Suprapubic skin (tissue), 4 donors: Measurements from ENCODE around the gene GPR84. TPM values are rescaled to one million over a fixed set of nuclear protein-coding genes. Genes with fewer than 3 reads are reported as not detected.

Experiments used
- DNase-seq, 2 donors: peaks; one replicate each; pipeline ENCODE4 v3.0.0-alpha.2; 2019; ENCODE audit warnings: low spot score in 2 of 2
- H3K27ac ChIP-seq: fragments of 200-600 bp; sonication (generic); one replicate; pipeline ENCODE4 v1.5.1; 2019
- H3K27me3 ChIP-seq: fragments of 200-600 bp; sonication (generic); one replicate; pipeline ENCODE4 v1.5.1; 2019
- H3K36me3 ChIP-seq: fragments of 200-600 bp; sonication (generic); one replicate; pipeline ENCODE4 v1.5.1; 2019
- H3K4me1 ChIP-seq: fragments of 200-600 bp; sonication (generic); one replicate; pipeline ENCODE4 v1.5.1; 2019
- H3K4me3 ChIP-seq: fragments of 200-600 bp; sonication (generic); one replicate; pipeline ENCODE4 v1.5.1; 2019; ENCODE audit warnings: mild to moderate bottlenecking
- H3K9me3 ChIP-seq: fragments of 200-600 bp; sonication (generic); one replicate; pipeline ENCODE4 v1.5.1; 2019
- CTCF ChIP-seq, 2 donors: fragments of 200-600 bp in 1 of 2; fragments of 450-650 bp in 1 of 2; sonication (generic) in 1 of 2; IDR thresholded peaks; one replicate each; pipeline ENCODE4 v1.5.1; 2016 to 2019; ENCODE audit warnings: antibody characterized with exemption in 2 of 2, mild to moderate bottlenecking in 1 of 2, moderate library complexity in 1 of 2
- EP300 ChIP-seq: sonication (generic); formaldehyde crosslinking; IDR thresholded peaks from one replicate; pipeline ENCODE4 v1.6.1; 2017; ENCODE audit warnings: antibody characterized with exemption
- POLR2A ChIP-seq, 2 donors: fragments of 450-650 bp; IDR thresholded peaks; one replicate each; pipeline ENCODE4 v1.6.1; 2017; ENCODE audit warnings: antibody characterized with exemption in 2 of 2, mild to moderate bottlenecking in 2 of 2, moderate library complexity in 2 of 2
- POLR2AphosphoS5 ChIP-seq, 3 donors: sonication (generic); formaldehyde crosslinking; IDR thresholded peaks; one replicate each; pipeline ENCODE4 v1.6.1; 2017; ENCODE audit warnings: antibody characterized with exemption in 3 of 3
- WGBS: methylation state at CpG from one replicate; pipeline ENCODE4 v1.1.5; 2018; 5-methylcytosine and 5-hydroxymethylcytosine counted together
- total RNA-seq, 4 donors: library from RNA; depleted of rRNA; stranded (reverse); fragments of >200 nt; gene quantifications; one replicate each; pipeline ENCODE4 v1.1.0, GENCODE V29; 2016

GPR84 gene
- total RNA-seq, 4 donors from 2014 or later, result 0.38 to 1.7 (median 0.73) TPM

- Histone ChIP-seq H3K27me3 (no peaks in the 10 kb centered on the region), H3K36me3 (peaks cover 32% of the 10 kb centered on the region), H3K4me3 (peak overlapping the region; percentile 66), H3K27ac (peak overlapping the region; percentile 74), H3K4me1 (peaks cover 64% of the 10 kb centered on the region), H3K9me3 (no peaks in the 10 kb centered on the region)
- no peak for TF ChIP-seq EP300
- no peak for TF ChIP-seq POLR2AphosphoS5 (IDR thresholded peaks at IDR 0.05)
- TF ChIP-seq CTCF (IDR thresholded peaks at IDR 0.05), result no peak
- no peak for DNase-seq
- 65% methylated on average over 7 of the region's 8 CpGs for WGBS
These were observed 28.4 kb upstream of the GPR84 start for GRCh38 chr12:54392485-54393206.

- peak in 1 of 2 donors; percentile 84 for DNase-seq
- peaks cover 15% of the 10 kb centered on the region for H3K36me3 ChIP-seq
- WGBS, result 12% methylated on average over 40 of the region's 51 CpGs
These were observed 26.6 kb upstream of the GPR84 start for GRCh38 chr12:54390668-54391551.

GRCh38 chr12:54390176-54390667 is 25.9 kb upstream of the GPR84 start:
- Histone ChIP-seq H3K4me1 (peaks cover 85% of the 10 kb centered on the region), H3K4me3 (peak overlapping the region; percentile 66), H3K27me3 (no peaks in the 10 kb centered on the region), H3K9me3 (no peaks in the 10 kb centered on the region), H3K27ac (peak overlapping the region; percentile 84), H3K36me3 (peaks cover 8% of the 10 kb centered on the region)
- no peak for TF ChIP-seq POLR2A (IDR thresholded peaks at IDR 0.05)
- no peak for TF ChIP-seq POLR2AphosphoS5 (IDR thresholded peaks at IDR 0.05)
- TF ChIP-seq EP300, result no peak
- TF ChIP-seq CTCF (IDR thresholded peaks at IDR 0.05), result no peak
- DNase-seq, result no peak
- WGBS, result 41% methylated on average over 7 of the region's 7 CpGs

More at GRCh38 chr12:54390668-54391551, 26.6 kb upstream of the GPR84 start:
- no peak for TF ChIP-seq POLR2A (IDR thresholded peaks at IDR 0.05)
- no peak for TF ChIP-seq CTCF (IDR thresholded peaks at IDR 0.05)
- no peak for TF ChIP-seq EP300
- no peak for TF ChIP-seq POLR2AphosphoS5 (IDR thresholded peaks at IDR 0.05)
- peaks cover 79% of the 10 kb centered on the region for H3K4me1 ChIP-seq
- no peaks in the 10 kb centered on the region for H3K9me3 ChIP-seq
- peak overlapping the region; percentile 66 for H3K4me3 ChIP-seq
- peak overlapping the region; percentile 84 for H3K27ac ChIP-seq
- H3K27me3 ChIP-seq, result no peaks in the 10 kb centered on the region

GRCh38 chr12:54389607-54390175 is 25.4 kb upstream of the GPR84 start:
- H3K36me3 ChIP-seq, result peaks cover 3% of the 10 kb centered on the region

More at GRCh38 chr12:54389607-54390175, 25.4 kb upstream of the GPR84 start:
- peak overlapping the region; percentile 66 for H3K4me3 ChIP-seq
- H3K27ac ChIP-seq, result peak overlapping the region; percentile 84
- no peaks in the 10 kb centered on the region for H3K9me3 ChIP-seq
- H3K27me3 ChIP-seq, result no peaks in the 10 kb centered on the region
- 58% methylated on average over 3 of the region's 5 CpGs for WGBS
- H3K4me1 ChIP-seq, result peaks cover 90% of the 10 kb centered on the region
- DNase-seq, result no peak
- TF ChIP-seq CTCF (IDR thresholded peaks at IDR 0.05) (no peak), POLR2A (IDR thresholded peaks at IDR 0.05) (no peak), POLR2AphosphoS5 (IDR thresholded peaks at IDR 0.05) (no peak), EP300 (no peak)
